Erythroblast (primary cell): ENCODE measurements around the gene ADGRV1.

Experiments
- DNase-seq, 2 experiments: peaks; one replicate each; lab custom pipeline; 2025; lab: John Stamatoyannopoulos, UW
- GATA1 ChIP-seq: IDR thresholded peaks from 2 replicates; pipeline ENCODE4 v1.6.1; 2011; ENCODE audit warnings: low read depth, mild to moderate bottlenecking, control low read depth, low read length, moderate library complexity
- POLR2A ChIP-seq: IDR thresholded peaks from 2 replicates; pipeline ENCODE4 v1.6.1; 2011; ENCODE audit warnings: mild to moderate bottlenecking, low read length

Gene ADGRV1

GRCh38 chr5:90558344-90559192, at the start of gene ADGRV1:
Gene ADGRV1 (plus strand): TSS chr5:90558797. CDS start chr5:90558896, 99 bp downstream.
- no peak for TF ChIP-seq GATA1
- TF ChIP-seq POLR2A = no peak
- DNase-seq = peak; percentile 30 to 33

- no peak for TF ChIP-seq GATA1
- TF ChIP-seq POLR2A = no peak
- no peak for DNase-seq
These were observed 48.2 kb upstream of the ADGRV1 start for GRCh38 chr5:90510438-90510837.

- TF ChIP-seq GATA1 (no peak), POLR2A (no peak)
- no peak for DNase-seq
These were observed 44.1 kb upstream of the ADGRV1 start for GRCh38 chr5:90514520-90514919.

- no peak for TF ChIP-seq POLR2A
- no peak for TF ChIP-seq GATA1
- no peak for DNase-seq
These were observed 39.9 kb upstream of the ADGRV1 start for GRCh38 chr5:90518661-90519060.

GRCh38 chr5:90519081-90519480, 39.5 kb upstream of the ADGRV1 start:
- no peak for DNase-seq
- TF ChIP-seq GATA1 = no peak
- TF ChIP-seq POLR2A = no peak

- peak; percentile 72 to 86 for DNase-seq
These were observed 29.9 kb upstream of the ADGRV1 start for GRCh38 chr5:90528601-90529193.

GRCh38 chr5:90529194-90529938, 29.2 kb upstream of the ADGRV1 start, which contains the start of gene LYSMD3:
Gene LYSMD3 (minus strand): TSS chr5:90529584. CDS start chr5:90525289, 4,295 bp downstream.
- peak; percentile 98 to 99 for DNase-seq
- TF ChIP-seq POLR2A (peak; percentile 91), GATA1 (no peak)

More at GRCh38 chr5:90528601-90529193, 29.9 kb upstream of the ADGRV1 start:
- TF ChIP-seq POLR2A (no peak), GATA1 (no peak)

- peak; percentile 87 to 91 for DNase-seq
- TF ChIP-seq POLR2A (no peak), GATA1 (no peak)
These were observed 28.5 kb upstream of the ADGRV1 start for GRCh38 chr5:90529939-90530677.

GRCh38 chr5:90530736-90531487, 27.7 kb upstream of the ADGRV1 start:
- peak in 1 of 2 experiments; percentile 44 for DNase-seq
- TF ChIP-seq GATA1 (no peak), POLR2A (no peak)

GRCh38 chr5:90533794-90534193, 24.8 kb upstream of the ADGRV1 start:
- DNase-seq = no peak
- no peak for TF ChIP-seq POLR2A
- no peak for TF ChIP-seq GATA1

- DNase-seq = no peak
- TF ChIP-seq GATA1 (no peak), POLR2A (no peak)
These were observed 23.7 kb upstream of the ADGRV1 start for GRCh38 chr5:90534922-90535321.

- TF ChIP-seq POLR2A (no peak), GATA1 (no peak)
- no peak for DNase-seq
These were observed 15.6 kb upstream of the ADGRV1 start for GRCh38 chr5:90542827-90543519.
